HCT116 (cell line): ENCODE measurements around the gene TNP1. TPM values are rescaled to one million over a fixed set of nuclear protein-coding genes. Genes with fewer than 3 reads are reported as not detected.

Experiments
- ATAC-seq: fragments of 200-7000 bp; cut with Tn5 transposase; 2 replicates; pipeline ENCODE4 v1.9.1; 2020; ENCODE audit warnings: mild to moderate bottlenecking, moderate library complexity
- BruUV-seq: library from RNA; stranded (reverse); fragments of 400-500 nt; replicated peaks from 2 replicates; lab custom pipeline; 2021; lab: Mats Ljungman, UMichigan
- CTCF ChIA-PET: fragments of 300-600 bp; sonication (Branson Sonifier 250); formaldehyde crosslinking; loops from one replicate; lab custom pipeline; 2021; ENCODE audit warnings: antibody characterized with exemption; lab: Charles Lee
- POLR2A ChIA-PET: fragments of 300-600, 350-600 bp; sonication (Branson Sonifier 250); formaldehyde crosslinking; loops from one replicate; lab custom pipeline; 2021; ENCODE audit warnings: antibody characterized with exemption; lab: Charles Lee
- RAD21 ChIA-PET, 2 experiments: fragments of 300-600 bp; sonication (Branson Sonifier 250); formaldehyde crosslinking; loops; one replicate each; lab custom pipeline; 2023; ENCODE audit warnings: low total read pairs in 2 of 2; ENCODE audit not compliant: uncharacterized antibody in 2 of 2, unreplicated experiment in 2 of 2, low non-redundant PET in 1 of 2; lab: Charles Lee
- DNase-seq: peaks from one replicate; pipeline ENCODE4 v3.0.0-alpha.2; 2010; ENCODE audit warnings: low read depth, low spot score
- H2AFZ ChIP-seq: fragments of 200-600 bp; shearing (Covaris generic), sonication (generic); 2 replicates; pipeline ENCODE4 v1.6.1; 2017; ENCODE audit warnings: low read depth, mixed run types, mixed read lengths, antibody characterized with exemption, low read length; ENCODE audit not compliant: poor library complexity, severe bottlenecking
- H3K27ac ChIP-seq: 2 replicates; pipeline ENCODE4 v1.5.1; 2012; ENCODE audit warnings: low read depth, low read length
- H3K27me3 ChIP-seq: fragments of 200-600 bp; sonication (generic); 2 replicates; pipeline ENCODE4 v1.6.1; 2016; ENCODE audit warnings: mixed run types, low read length, mixed read lengths; ENCODE audit not compliant: insufficient read depth
- H3K36me3 ChIP-seq, 2 experiments: fragments of 200-500 bp in 1 of 2; fragments of 200-600 bp in 1 of 2; sonication (Bioruptor generic) in 1 of 2; sonication (generic) in 1 of 2; 2 replicates each; pipeline versions ENCODE4 v1.5.1 to v1.6.1; 2014 to 2016; ENCODE audit warnings: low read length in 2 of 2, inconsistent platforms in 1 of 2, mixed read lengths in 1 of 2, mixed run types in 1 of 2; ENCODE audit not compliant: insufficient read depth in 2 of 2, control insufficient read depth in 1 of 2
- H3K4me1 ChIP-seq, 2 experiments: fragments of 200-600 bp in 1 of 2; sonication (generic) in 1 of 2; 2 replicates each; pipeline versions ENCODE4 v1.5.1 to v1.6.1; 2012 to 2017; ENCODE audit warnings: low read length in 2 of 2, inconsistent platforms in 1 of 2, mild to moderate bottlenecking in 1 of 2, mixed read lengths in 1 of 2, mixed run types in 1 of 2, moderate library complexity in 1 of 2; ENCODE audit not compliant: insufficient read depth in 2 of 2, control insufficient read depth in 1 of 2
- H3K4me2 ChIP-seq: fragments of 200-600 bp; sonication (generic); 2 replicates; pipeline ENCODE4 v1.6.1; 2017; ENCODE audit warnings: mixed run types, low read length, mixed read lengths
- H3K4me3 ChIP-seq, 2 experiments: fragments of 200-600 bp in 1 of 2; sonication (generic) in 1 of 2; replicated peaks in 1 of 2; 2 replicates each; pipeline ENCODE4 v1.5.1; 2011 to 2016; ENCODE audit warnings: low read length in 2 of 2, control low read depth in 1 of 2, low read depth in 1 of 2, mild to moderate bottlenecking in 1 of 2, mixed read lengths in 1 of 2, mixed run types in 1 of 2
- H3K79me2 ChIP-seq: fragments of 200-600 bp; sonication (generic); 2 replicates; pipeline ENCODE4 v1.6.1; 2017; ENCODE audit warnings: mild to moderate bottlenecking, mixed run types, low read length, moderate library complexity, mixed read lengths; ENCODE audit not compliant: insufficient read depth
- H3K9ac ChIP-seq: fragments of 200-600 bp; sonication (generic); 2 replicates; pipeline ENCODE4 v1.6.1; 2016; ENCODE audit warnings: low read length, mixed read lengths
- H3K9me2 ChIP-seq: fragments of 200-600 bp; sonication (generic), shearing (Covaris generic); 2 replicates; pipeline ENCODE4 v1.6.1; 2017; ENCODE audit warnings: mixed run types, mild to moderate bottlenecking, moderate library complexity; ENCODE audit not compliant: insufficient read depth
- H3K9me3 ChIP-seq, 2 experiments: fragments of 200-500 bp in 1 of 2; fragments of 200-600 bp in 1 of 2; sonication (Bioruptor generic) in 1 of 2; sonication (generic) in 1 of 2; 2 replicates each; pipeline ENCODE4 v1.6.1; 2014 to 2017; ENCODE audit warnings: low read length in 2 of 2, mixed read lengths in 2 of 2, inconsistent platforms in 1 of 2, low read depth in 1 of 2, mild to moderate bottlenecking in 1 of 2, mixed run types in 1 of 2, moderate library complexity in 1 of 2; ENCODE audit not compliant: control insufficient read depth in 1 of 2, insufficient read depth in 1 of 2
- H4K20me1 ChIP-seq: fragments of 200-600 bp; sonication (generic), shearing (Covaris generic); 2 replicates; pipeline ENCODE4 v1.6.1; 2017; ENCODE audit warnings: mixed run types, mild to moderate bottlenecking, moderate library complexity; ENCODE audit not compliant: insufficient read depth
- ATF3 ChIP-seq: IDR thresholded peaks from 2 replicates; pipeline ENCODE4 v1.6.1; 2012
- EGR1 ChIP-seq: IDR thresholded peaks from 2 replicates; pipeline ENCODE4 v1.6.1; 2012; ENCODE audit warnings: low read depth
- ELF1 ChIP-seq: IDR thresholded peaks from 2 replicates; pipeline ENCODE4 v1.6.1; 2012; ENCODE audit warnings: low read depth, borderline replicate concordance
- EZH2phosphoT487 ChIP-seq: fragments of 200-600 bp; IDR thresholded peaks from 2 replicates; pipeline ENCODE4 v1.6.1; 2018; ENCODE audit warnings: antibody characterized with exemption, borderline replicate concordance
- FOSL1 ChIP-seq: IDR thresholded peaks from 2 replicates; pipeline ENCODE4 v1.6.1; 2012; ENCODE audit warnings: low read depth
- POLR2A ChIP-seq: IDR thresholded peaks from 2 replicates; pipeline ENCODE4 v1.7.0; 2011; ENCODE audit warnings: borderline replicate concordance; ENCODE audit not compliant: insufficient read depth, insufficient read length; ENCODE audit errors: extremely low read depth
- TCF7L2 ChIP-seq: IDR thresholded peaks from 2 replicates; pipeline ENCODE4 v1.7.0; 2011; ENCODE audit warnings: borderline replicate concordance, inconsistent platforms; ENCODE audit not compliant: insufficient read depth, insufficient read length; ENCODE audit errors: extremely low read depth
- YY1 ChIP-seq: IDR thresholded peaks from 2 replicates; pipeline ENCODE4 v1.6.1; 2011; ENCODE audit warnings: low read length, low read depth, moderate library complexity, mild to moderate bottlenecking; ENCODE audit not compliant: insufficient replicate concordance; ENCODE audit errors: extremely low read depth
- ZBTB33 ChIP-seq: IDR thresholded peaks from 2 replicates; pipeline ENCODE4 v1.6.1; 2011; ENCODE audit warnings: mild to moderate bottlenecking, low read length, moderate library complexity; ENCODE audit not compliant: insufficient replicate concordance; ENCODE audit errors: extremely low read depth
- ZNF274 ChIP-seq: fragments of 200-500 bp; sonication (Bioruptor generic); IDR thresholded peaks from 2 replicates; pipeline ENCODE4 v1.6.1; 2014; ENCODE audit warnings: mild to moderate bottlenecking, low read depth, low read length, inconsistent platforms
- intact Hi-C: fragments of 100-400 bp; cut with micrococcal nuclease; formaldehyde crosslinking; loops from 2 replicates; pipeline ENCODE4 v1.10.0; 2022
- total RNA-seq: library from RNA; stranded (reverse); gene quantifications from one replicate; pipeline ENCODE4 v1.2.1, GENCODE V29; 2021; ENCODE audit not compliant: unreplicated experiment
- TF ChIP-seq, protein P1 (sequence below), 3 experiments: fragments of 200-600 bp in 1 of 3; sonication (generic) in 1 of 3; IDR thresholded peaks in 2 of 3; conservative IDR thresholded peaks in 1 of 3; 2 replicates each; pipeline ENCODE4 v1.5.1; 2012 to 2017; ENCODE audit warnings: low read depth in 2 of 3, low read length in 2 of 3, antibody characterized with exemption in 1 of 3, borderline replicate concordance in 1 of 3, control low read depth in 1 of 3, mild to moderate bottlenecking in 1 of 3, mixed read lengths in 1 of 3, mixed run types in 1 of 3, moderate library complexity in 1 of 3; ENCODE audit not compliant: insufficient read depth in 1 of 3

The TNP1 gene
- total RNA-seq, 1 experiment from 2014 or later, result not detected

- TF ChIP-seq EZH2phosphoT487 (no peak), ZBTB33 (no peak), ATF3 (no peak), EGR1 (no peak)
- TF ChIP-seq, all 23 proteins: peak for 0
These were observed 25.3 kb upstream of the TNP1 start (continued) for GRCh38 chr2:216885117-216885553.

- no peak overlapping the region for H3K27ac ChIP-seq
- H3K9me2 ChIP-seq, result no peaks in the 10 kb centered on the region
- no peaks in the 10 kb centered on the region for H3K36me3 ChIP-seq
- POLR2A ChIA-PET, result no interaction called here
- no peak for TF ChIP-seq YY1
- TF ChIP-seq FOSL1, result no peak
- no peak for TF ChIP-seq EGR1
- no peak for TF ChIP-seq ELF1
- no peak for TF ChIP-seq TCF7L2
- no peak for TF ChIP-seq ZBTB33
- no peak for TF ChIP-seq ZNF274
- no peak for TF ChIP-seq POLR2A
- TF ChIP-seq, protein P1, sequence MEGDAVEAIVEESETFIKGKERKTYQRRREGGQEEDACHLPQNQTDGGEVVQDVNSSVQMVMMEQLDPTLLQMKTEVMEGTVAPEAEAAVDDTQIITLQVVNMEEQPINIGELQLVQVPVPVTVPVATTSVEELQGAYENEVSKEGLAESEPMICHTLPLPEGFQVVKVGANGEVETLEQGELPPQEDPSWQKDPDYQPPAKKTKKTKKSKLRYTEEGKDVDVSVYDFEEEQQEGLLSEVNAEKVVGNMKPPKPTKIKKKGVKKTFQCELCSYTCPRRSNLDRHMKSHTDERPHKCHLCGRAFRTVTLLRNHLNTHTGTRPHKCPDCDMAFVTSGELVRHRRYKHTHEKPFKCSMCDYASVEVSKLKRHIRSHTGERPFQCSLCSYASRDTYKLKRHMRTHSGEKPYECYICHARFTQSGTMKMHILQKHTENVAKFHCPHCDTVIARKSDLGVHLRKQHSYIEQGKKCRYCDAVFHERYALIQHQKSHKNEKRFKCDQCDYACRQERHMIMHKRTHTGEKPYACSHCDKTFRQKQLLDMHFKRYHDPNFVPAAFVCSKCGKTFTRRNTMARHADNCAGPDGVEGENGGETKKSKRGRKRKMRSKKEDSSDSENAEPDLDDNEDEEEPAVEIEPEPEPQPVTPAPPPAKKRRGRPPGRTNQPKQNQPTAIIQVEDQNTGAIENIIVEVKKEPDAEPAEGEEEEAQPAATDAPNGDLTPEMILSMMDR (IDR thresholded peaks at IDR 0.05 in 2 of 3, conservative IDR thresholded peaks at IDR 0.05 in 1 of 3; ENCODE audit: borderline replicate concordance in 1 of 3, insufficient read depth in 1 of 3, low read depth in 2 of 3, low read length in 2 of 3), result no peak
- RAD21 ChIA-PET, result no interaction called here
- H3K9ac ChIP-seq, result no peak overlapping the region
- BruUV-seq, result no TSS peak
- H3K79me2 ChIP-seq, result no peaks in the 10 kb centered on the region
- intact Hi-C loops, result no loop called here
- no peak for DNase-seq
- no peaks in the 10 kb centered on the region for H4K20me1 ChIP-seq
- H3K9me3 ChIP-seq, result no peaks in the 10 kb centered on the region
- no peak overlapping the region for H3K4me2 ChIP-seq
- CTCF ChIA-PET, result no interaction called here
- H3K27me3 ChIP-seq, result peaks cover 15% of the 10 kb centered on the region; the same call in 1 of the 2 replicates
- H3K4me3 ChIP-seq, result no peak overlapping the region
- H2AFZ ChIP-seq, result no peak overlapping the region
- no peak for ATAC-seq
- H3K4me1 ChIP-seq, result no peaks in the 10 kb centered on the region
These were observed 24.5 kb upstream of the TNP1 start for GRCh38 chr2:216884347-216884746.
